Activated CD4-positive, alpha-beta T cell treated with anti-CD3 and anti-CD28 coated beads for 36 hours (primary cell): ENCODE results near the gene FOXD4L3. TPM values are rescaled to one million over a fixed set of nuclear protein-coding genes. Genes with fewer than 3 reads are reported as not detected.
A peak's percentile ranks its signal among the peaks of the same experiment; 100 is the strongest.
"Not testable (repeated sequence)": the region's sequence is repeated elsewhere in the genome, so short reads cannot be mapped to it uniquely, and the experiment has no call there.

ENCODE experiments used
- ATAC-seq: fragments of 200-7000 bp; cut with Tn5 transposase; one replicate; pipeline ENCODE4 v1.10.0; 2021; ENCODE audit warnings: mild to moderate bottlenecking, moderate library complexity
- CTCF ChIA-PET: fragments of 350-600 bp; sonication (Branson Sonifier 250); formaldehyde crosslinking; loops from one replicate; lab custom pipeline; 2021; ENCODE audit warnings: antibody characterized with exemption; lab: Charles Lee
- POLR2A ChIA-PET: fragments of 350-600 bp; sonication (Branson Sonifier 250); formaldehyde crosslinking; loops from one replicate; lab custom pipeline; 2021; ENCODE audit warnings: antibody characterized with exemption, inconsistent platforms; lab: Charles Lee
- DNase-seq: peaks from one replicate; pipeline ENCODE4 v3.0.0-alpha.2; 2020
- H3K27ac Mint-ChIP-seq: one replicate; pipeline ENCODE4 v1.8.0; 2021; ENCODE audit warnings: mixed read lengths
- H3K27me3 Mint-ChIP-seq: one replicate; pipeline ENCODE4 v1.8.0; 2021; ENCODE audit warnings: mixed read lengths
- H3K36me3 Mint-ChIP-seq: one replicate; pipeline ENCODE4 v1.8.0; 2021; ENCODE audit warnings: low read depth, mixed read lengths
- H3K4me1 Mint-ChIP-seq: one replicate; pipeline ENCODE4 v1.8.0; 2021; ENCODE audit warnings: mixed read lengths
- H3K4me3 Mint-ChIP-seq: one replicate; pipeline ENCODE4 v1.8.0; 2021; ENCODE audit warnings: mild to moderate bottlenecking, moderate library complexity, mixed read lengths
- H3K9me3 Mint-ChIP-seq: one replicate; pipeline ENCODE4 v1.8.0; 2021; ENCODE audit warnings: low read depth, mixed read lengths
- intact Hi-C, 2 experiments: fragments of 100-400 bp; cut with DNase I in 1 of 2; cut with micrococcal nuclease in 1 of 2; formaldehyde crosslinking; loops; one replicate each; pipeline versions ENCODE4 v1.14.2 to v1.15.1; 2022 to 2024; cut with DNase I, micrococcal nuclease
- total RNA-seq, 2 experiments: library from RNA; stranded (reverse); gene quantifications; one replicate each; pipeline ENCODE4 v1.2.3, GENCODE V29; 2021

Gene FOXD4L3
- total RNA-seq = not detected

DNA sequence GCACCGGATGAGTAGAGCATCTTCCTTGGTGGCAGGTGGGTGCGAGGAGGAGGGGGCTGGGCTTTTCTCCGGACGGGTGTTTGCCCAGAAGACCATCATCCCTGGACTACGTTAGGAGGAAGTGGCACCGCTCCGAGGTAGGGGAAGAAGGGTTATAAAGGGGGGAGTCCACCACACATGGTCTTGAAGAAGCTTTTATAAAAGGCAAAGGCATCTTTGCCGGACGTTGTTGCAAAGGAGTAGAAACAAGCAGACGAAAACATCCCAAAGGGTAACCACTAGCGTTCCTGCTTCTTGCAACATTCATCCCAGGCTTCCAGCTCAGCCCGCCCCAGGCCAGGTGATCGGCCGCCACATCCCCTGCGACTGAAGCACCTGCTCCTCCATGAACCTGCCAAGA lies at the start of gene FOXD4L3:
TSS of gene FOXD4L3 (plus strand) at position 301 of the 400 bp plus-strand sequence. CDS start at position 386, 85 bp downstream.
- POLR2A ChIA-PET, DNase-seq, H3K4me1 Mint-ChIP-seq, ATAC-seq, H3K36me3 Mint-ChIP-seq, intact Hi-C loops, H3K4me3 Mint-ChIP-seq, H3K9me3 Mint-ChIP-seq, H3K27ac Mint-ChIP-seq, H3K27me3 Mint-ChIP-seq, CTCF ChIA-PET: not testable (repeated sequence)

DNA sequence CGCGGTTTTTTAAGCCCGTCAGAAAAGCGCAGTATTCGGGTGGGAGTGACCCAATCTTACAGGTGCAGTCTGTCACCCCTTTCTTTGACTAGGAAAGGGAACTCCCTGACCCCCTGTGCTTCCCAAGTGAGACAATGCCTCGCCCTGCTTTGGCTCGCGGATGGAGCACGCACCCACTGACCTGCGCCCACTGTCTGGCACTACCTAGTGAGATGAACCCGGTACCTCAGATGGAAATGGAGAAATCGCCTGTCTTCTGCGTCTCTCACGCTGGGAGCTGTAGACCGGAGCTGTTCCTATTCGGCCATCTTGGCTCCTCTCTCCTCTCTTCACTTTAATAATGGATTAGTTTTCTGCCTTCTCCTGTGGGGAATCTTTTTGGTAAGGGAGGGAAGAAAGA lies 21.6 kb upstream of the FOXD4L3 start:
- POLR2A ChIA-PET, H3K27me3 Mint-ChIP-seq, DNase-seq, H3K4me3 Mint-ChIP-seq, H3K4me1 Mint-ChIP-seq, H3K27ac Mint-ChIP-seq, H3K36me3 Mint-ChIP-seq, ATAC-seq, intact Hi-C loops, H3K9me3 Mint-ChIP-seq, CTCF ChIA-PET: not testable (repeated sequence)

DNA sequence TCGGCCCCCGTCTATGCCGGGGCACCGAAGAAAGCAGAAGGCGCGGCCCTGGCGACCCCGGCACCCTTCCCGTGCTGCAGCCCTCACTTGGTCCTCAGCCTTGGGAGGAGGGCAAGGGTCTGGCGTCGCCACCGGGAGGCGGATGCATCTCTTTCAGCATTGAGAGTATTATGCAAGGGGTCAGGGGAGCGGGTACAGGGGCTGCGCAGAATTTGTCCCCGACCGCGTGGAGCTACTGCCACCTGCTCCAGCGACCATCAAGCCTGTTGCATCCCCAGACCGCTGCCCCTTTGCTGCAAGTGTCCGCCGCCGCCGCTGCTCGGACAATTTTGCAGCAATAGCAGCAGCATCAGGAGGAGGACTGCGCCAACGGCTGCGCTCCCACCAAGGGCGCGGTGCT lies 1.1 kb downstream of the FOXD4L3 start:
- H3K36me3 Mint-ChIP-seq, intact Hi-C loops, H3K4me1 Mint-ChIP-seq, H3K4me3 Mint-ChIP-seq, ATAC-seq, DNase-seq, H3K9me3 Mint-ChIP-seq, CTCF ChIA-PET, POLR2A ChIA-PET, H3K27me3 Mint-ChIP-seq, H3K27ac Mint-ChIP-seq: not testable (repeated sequence)

DNA sequence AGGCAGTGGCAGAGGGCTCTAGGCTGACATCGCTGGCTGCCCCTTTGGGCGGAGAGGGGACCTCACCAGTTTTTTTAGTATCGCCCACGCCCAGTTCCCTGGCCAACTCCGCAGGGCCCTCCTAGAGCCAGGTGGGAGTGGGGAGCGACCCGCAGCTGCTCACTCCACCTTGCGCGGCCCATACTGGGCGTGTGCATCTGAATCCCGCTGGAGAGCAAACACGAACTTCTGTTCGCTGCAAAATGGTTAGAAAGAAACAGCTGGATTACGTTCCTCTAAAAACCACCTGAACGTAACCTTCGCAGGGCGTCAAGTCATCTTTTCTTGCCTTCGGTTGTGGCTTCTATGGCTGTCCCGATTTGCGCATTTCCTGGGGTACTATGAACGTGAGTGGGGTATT lies 1.5 kb downstream of the FOXD4L3 start:
- CTCF ChIA-PET, H3K36me3 Mint-ChIP-seq, H3K4me1 Mint-ChIP-seq, intact Hi-C loops, H3K4me3 Mint-ChIP-seq, H3K27ac Mint-ChIP-seq, H3K27me3 Mint-ChIP-seq, DNase-seq, H3K9me3 Mint-ChIP-seq, ATAC-seq, POLR2A ChIA-PET: not testable (repeated sequence)

DNA sequence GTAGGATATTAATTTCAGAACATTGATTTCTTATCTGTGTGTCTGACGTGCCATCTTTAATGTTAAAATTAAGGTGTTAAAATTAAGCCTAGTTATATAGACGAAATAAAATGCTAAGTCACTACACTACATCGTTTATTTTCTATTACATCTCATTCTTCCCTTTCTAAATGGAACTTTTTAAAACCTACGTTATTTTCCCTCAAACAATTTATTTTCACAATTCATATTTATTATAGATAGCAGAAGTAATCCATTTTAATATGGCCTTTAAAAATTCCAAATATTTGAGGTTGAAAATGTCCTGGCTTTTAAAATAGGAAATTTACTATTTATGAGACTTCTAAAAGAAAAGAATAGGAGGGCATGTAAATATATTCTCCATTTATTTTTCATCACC lies 2.1 kb downstream of the FOXD4L3 start:
- DNase-seq, ATAC-seq, POLR2A ChIA-PET, H3K4me3 Mint-ChIP-seq, H3K9me3 Mint-ChIP-seq, H3K36me3 Mint-ChIP-seq, H3K27me3 Mint-ChIP-seq, intact Hi-C loops, H3K4me1 Mint-ChIP-seq, H3K27ac Mint-ChIP-seq, CTCF ChIA-PET: not testable (repeated sequence)

DNA sequence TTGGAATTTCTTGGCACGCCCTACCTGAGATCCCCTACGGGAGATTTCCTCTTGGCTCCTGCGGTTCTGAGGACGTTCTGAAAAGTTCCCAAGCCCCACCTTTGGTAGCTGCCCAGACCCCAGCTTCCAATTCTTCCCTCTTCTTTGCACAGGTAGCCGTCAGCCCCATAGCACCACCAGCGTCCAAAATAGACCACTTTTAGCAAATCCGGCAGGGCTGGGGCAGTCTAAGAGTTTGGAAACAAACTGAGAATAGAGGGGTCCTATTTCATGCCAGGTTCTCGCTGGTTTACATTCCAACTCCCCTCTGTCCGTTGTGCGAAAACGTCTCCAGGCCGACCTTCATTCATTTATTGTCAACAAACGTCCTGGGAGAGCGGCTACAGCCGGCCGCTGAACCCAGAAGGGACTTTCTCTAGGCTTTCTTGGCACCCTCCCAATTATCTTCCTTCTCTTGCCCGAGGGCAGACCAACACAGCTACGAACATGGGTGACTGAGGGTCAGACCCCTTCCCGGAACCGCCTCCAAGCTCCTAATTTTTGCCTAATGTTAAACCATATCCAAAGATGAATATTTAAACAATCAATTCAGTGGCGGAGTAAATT lies 3.1 kb downstream of the FOXD4L3 start:
- H3K27me3 Mint-ChIP-seq, ATAC-seq, POLR2A ChIA-PET, intact Hi-C loops, H3K4me3 Mint-ChIP-seq, CTCF ChIA-PET, DNase-seq, H3K4me1 Mint-ChIP-seq, H3K36me3 Mint-ChIP-seq, H3K9me3 Mint-ChIP-seq, H3K27ac Mint-ChIP-seq: not testable (repeated sequence)

DNA sequence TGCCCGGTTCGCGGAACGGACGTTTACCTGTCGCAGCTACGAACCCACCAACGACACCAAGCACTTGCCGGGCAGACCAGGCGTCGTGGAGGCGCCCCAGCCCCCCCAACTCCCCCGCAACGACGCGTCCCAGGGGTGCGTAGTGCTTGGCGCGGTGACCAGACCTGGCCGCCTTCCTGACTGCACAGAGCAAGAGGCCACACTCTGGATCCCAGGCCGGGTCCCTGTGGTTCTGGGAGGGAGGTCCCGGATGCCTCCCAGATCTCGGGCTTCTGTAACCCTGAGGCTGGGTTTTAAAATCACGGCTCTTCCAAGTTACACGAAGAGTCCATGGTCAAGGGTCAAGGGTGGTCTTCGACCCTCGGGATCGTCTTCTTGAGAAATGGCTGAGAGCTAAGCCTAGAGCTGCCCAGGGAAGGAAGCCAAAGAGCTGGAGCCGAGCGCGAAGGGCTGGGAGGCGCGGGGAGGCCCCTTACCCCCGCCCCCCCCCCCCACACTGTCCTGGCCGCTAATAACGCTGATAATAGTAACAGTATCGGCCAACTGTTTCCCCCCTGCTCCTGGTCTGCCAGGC lies 3.8 kb downstream of the FOXD4L3 start:
- POLR2A ChIA-PET, ATAC-seq, H3K36me3 Mint-ChIP-seq, H3K4me1 Mint-ChIP-seq, intact Hi-C loops, DNase-seq, H3K27ac Mint-ChIP-seq, H3K9me3 Mint-ChIP-seq, CTCF ChIA-PET, H3K27me3 Mint-ChIP-seq, H3K4me3 Mint-ChIP-seq: not testable (repeated sequence)

DNA sequence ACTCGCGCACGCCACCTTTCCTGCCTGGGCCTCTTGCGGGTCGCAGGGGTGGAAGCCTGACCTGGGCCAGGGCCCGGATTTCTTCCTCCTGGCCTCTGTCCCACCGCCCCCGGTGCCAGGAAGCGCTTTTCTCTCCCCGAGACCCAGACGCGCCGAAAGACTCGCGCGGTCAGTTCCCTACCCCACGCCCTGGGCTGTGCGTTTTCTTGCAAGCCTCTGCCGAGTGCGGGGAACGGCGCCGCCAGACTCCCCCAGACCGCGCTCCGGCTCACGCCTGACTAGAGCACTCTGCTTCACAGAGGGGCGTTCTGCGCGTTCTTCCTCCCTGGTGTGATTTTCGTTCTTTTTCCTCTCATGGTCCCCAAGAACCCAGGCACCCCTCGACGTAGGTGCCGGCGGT lies 4.5 kb downstream of the FOXD4L3 start:
- H3K4me1 Mint-ChIP-seq, intact Hi-C loops, H3K36me3 Mint-ChIP-seq, ATAC-seq, DNase-seq, CTCF ChIA-PET, H3K9me3 Mint-ChIP-seq, H3K27me3 Mint-ChIP-seq, POLR2A ChIA-PET, H3K4me3 Mint-ChIP-seq, H3K27ac Mint-ChIP-seq: not testable (repeated sequence)

DNA sequence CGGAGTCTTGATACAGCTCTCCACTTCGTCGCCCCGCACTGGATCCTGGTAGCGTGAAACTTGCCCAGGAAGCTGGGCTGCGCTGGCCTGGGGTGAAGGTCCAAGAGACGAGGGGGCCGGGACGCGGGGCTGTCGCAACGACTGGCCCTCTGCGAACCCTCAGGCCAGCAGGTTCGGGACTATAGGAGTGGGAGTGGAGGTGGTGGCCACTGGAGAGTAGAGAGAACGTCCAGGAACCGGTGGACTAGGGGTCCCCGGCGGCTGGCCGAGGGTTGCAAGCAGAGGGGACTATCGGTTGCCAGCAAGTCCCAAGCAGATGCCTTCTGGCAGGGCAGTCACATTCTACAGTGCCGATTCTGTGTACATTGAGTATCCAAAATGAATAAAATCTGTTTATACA lies 5.0 kb downstream of the FOXD4L3 start:
- H3K9me3 Mint-ChIP-seq, CTCF ChIA-PET, ATAC-seq, H3K4me1 Mint-ChIP-seq, H3K4me3 Mint-ChIP-seq, H3K27ac Mint-ChIP-seq, H3K36me3 Mint-ChIP-seq, H3K27me3 Mint-ChIP-seq, POLR2A ChIA-PET, intact Hi-C loops: not testable (repeated sequence)
- DNase-seq = peak; percentile 7

DNA sequence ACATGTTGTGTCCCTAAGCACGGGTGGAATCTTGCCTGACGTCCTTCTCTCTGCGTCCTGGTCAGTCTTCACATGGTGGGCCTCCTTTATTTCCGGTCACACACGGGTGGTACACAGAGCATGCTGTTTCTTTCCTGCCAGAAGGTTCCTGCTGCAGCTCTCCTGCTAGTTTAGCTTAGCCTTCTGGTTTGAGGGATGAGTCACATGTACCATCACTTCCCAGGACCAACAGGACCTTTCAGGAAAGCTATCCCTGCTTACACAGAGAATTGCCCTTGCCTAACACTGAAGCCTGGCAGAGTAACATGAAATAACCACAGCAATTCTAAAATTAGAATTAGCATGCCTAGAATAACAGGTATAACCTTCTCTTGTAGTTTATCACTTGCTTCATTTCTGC lies 8.5 kb downstream of the FOXD4L3 start:
- H3K36me3 Mint-ChIP-seq, DNase-seq, CTCF ChIA-PET, H3K27ac Mint-ChIP-seq, H3K4me3 Mint-ChIP-seq, H3K9me3 Mint-ChIP-seq, ATAC-seq, intact Hi-C loops, H3K27me3 Mint-ChIP-seq, POLR2A ChIA-PET, H3K4me1 Mint-ChIP-seq: not testable (repeated sequence)

DNA sequence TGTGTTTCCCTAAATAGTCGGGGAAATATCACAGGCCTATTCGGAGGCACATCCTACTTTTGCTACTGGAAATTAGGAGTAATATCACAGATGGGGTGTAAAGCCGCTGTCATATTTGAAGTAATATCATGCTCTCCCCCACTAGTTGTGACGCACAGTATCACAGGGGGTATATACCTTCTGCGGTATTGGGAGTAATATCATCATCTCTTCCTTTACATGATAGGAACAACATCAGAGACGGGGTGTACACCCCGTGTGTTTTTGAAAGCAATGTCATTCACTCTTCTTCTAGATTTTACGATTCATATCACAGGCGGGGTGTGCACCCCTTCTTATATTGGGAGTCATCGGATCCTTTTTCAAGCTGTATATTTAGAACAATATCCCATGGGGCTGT lies 15.5 kb downstream of the FOXD4L3 start:
- DNase-seq (peak; percentile 11), ATAC-seq (peak; percentile 51)
- H3K27ac Mint-ChIP-seq, H3K4me3 Mint-ChIP-seq, H3K9me3 Mint-ChIP-seq, CTCF ChIA-PET, intact Hi-C loops, H3K27me3 Mint-ChIP-seq, H3K4me1 Mint-ChIP-seq, POLR2A ChIA-PET, H3K36me3 Mint-ChIP-seq: not testable (repeated sequence)

DNA sequence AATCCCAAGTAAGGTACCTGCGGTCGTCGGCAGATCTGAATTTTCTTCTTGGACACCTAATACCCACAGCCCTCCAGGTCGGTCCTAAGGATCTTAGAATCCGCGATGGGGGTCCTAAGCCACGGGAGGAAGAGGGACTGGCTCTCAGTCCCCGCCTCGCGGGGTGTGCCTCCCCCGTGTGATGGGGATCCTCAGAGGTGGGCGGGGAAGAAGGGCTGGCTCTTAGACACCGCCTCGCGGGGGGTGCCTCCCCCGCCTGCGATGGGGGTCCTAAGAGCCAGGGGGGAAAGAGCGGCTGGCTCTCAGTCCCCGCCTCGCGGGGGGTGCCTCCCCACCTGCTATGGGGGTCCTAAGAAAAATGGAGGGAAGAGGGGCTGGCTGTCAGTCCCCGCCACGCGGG lies 21.1 kb downstream of the FOXD4L3 start:
- H3K27ac Mint-ChIP-seq, DNase-seq, ATAC-seq, POLR2A ChIA-PET, intact Hi-C loops, H3K4me3 Mint-ChIP-seq, H3K27me3 Mint-ChIP-seq, H3K9me3 Mint-ChIP-seq, CTCF ChIA-PET, H3K36me3 Mint-ChIP-seq, H3K4me1 Mint-ChIP-seq: not testable (repeated sequence)
